Stimulated activated CD8-positive, alpha-beta memory T cell treated with anti-CD3 and anti-CD28 coated beads, Interleukin-7, amount 100 ng/mL, for 48 hours (primary cell): ENCODE data around the gene CADM1.

Experiments used
- DNase-seq, 2 donors: peaks; one replicate each; pipeline ENCODE4 v3.0.0-alpha.2; 2020; ENCODE audit warnings: low read depth in 1 of 2; ENCODE audit errors: extremely low read depth in 1 of 2

Gene CADM1

DNA sequence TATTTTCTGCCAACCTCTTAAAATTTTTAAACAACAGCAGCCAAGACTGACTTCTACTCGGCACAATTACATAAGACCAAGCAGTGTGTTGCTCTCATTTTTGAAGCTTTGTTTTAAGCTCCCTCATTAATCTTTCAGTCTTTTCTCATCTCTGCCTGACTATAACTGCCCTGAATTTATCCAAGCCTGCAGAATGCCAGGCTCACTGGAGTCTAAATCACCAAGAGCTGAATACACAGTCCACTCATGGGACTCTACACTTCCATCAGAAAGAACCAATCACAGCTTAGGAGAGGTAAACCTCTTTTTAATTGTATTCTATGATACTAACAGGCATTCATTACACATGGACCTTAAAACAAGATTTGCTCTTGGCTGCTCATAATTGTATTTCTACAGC, 178.7 kb downstream of the CADM1 start:
- DNase-seq, result no peak

DNA sequence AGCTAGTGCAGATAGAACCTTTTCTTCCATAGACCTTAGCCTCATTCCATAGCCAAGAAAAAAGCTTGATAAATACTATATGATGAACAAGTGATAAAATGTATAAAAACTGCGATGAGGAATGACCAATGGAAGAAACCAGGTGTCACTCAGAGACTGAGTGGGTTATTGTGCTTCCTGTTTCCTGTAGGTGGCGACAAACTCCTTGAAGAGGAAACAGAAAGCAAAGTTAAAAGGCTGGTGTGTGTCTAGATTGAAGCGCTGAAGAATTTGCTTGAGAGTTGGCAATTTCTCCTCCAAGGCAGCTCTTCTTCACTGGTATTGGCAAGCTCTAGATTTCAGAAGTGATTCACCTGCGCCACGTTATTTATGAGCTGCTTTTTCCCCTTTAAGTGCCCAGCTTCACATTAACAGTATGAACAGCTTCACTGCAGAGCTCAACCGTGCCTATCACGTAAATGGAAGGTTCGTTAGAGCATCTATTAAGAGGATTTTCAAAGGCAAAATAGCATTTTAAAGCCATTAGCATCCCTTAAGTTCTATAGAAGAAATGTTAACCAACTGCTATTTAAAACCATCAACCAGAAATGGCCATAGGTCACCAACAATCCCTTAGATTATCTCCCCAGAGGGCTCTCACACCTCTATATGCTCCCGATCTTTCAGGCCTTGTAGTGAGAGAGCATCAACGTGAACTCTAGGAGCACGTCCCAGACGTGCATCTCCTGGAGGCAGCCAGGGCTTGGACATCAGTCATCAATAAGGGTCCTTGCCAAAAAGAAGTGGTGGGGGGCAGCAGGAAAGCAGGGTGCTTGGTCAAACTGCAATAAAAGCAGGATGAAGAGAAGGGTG, 179.4 kb downstream of the CADM1 start:
- no peak for DNase-seq

DNA sequence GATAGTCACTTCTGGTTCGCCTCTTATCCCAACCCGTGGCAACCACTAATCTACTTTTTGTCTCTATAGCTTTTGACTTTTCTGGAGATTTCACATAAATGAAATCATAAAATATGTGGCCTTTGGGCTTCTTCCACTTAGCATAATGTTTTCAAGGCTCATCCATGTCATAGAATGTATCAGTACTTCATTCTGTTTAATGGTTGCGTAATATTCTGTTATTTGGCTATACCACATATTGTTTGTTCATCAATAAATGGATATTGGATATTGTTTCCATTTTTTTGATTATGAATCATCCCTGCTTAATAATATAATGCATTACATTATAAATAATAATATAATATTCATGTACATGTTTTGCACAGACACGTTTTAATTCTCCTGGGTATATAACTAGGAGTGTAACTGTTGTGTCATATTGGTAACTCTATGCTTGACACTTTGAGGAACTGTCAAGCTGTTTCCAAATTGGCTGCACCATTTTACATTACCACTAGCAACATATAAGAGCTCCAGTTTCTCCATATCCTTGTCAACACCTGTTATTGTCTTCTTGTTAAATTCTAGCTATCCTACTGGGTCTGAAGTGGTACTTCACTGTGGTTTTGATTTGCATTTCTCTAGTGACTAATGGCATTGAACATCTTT, 181.5 kb downstream of the CADM1 start:
- DNase-seq, result no peak

DNA sequence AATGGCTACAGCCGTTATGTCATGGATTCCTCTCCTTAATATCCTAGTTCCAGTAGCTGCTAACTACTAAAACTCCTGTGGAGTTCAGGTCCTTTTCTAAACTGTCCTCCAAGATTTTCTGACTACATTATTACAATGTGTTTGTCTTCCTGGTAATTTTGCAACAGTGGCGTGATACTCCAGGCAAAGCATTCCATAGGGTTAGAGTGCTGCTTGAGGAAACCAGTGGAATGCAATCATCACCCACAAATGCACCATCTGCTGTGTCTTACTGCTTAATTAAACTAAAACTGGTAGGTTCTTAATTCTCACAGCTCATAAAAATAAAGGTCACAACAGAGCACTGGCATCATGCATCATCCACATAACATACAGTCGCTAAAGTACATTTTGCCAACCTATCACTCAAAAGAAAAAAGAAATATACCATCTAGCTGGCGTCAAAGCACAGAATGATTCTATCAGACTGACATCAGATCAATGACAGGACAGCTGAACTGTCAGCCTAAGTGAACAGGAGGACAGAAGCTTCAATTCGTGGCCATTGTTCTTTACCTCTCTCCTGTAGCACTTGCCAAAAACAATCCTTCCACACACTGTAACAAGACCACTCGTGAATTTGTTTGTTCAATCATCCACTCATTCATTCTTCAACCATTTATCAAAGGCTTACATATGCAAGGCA, 182.5 kb downstream of the CADM1 start:
- no peak for DNase-seq

DNA sequence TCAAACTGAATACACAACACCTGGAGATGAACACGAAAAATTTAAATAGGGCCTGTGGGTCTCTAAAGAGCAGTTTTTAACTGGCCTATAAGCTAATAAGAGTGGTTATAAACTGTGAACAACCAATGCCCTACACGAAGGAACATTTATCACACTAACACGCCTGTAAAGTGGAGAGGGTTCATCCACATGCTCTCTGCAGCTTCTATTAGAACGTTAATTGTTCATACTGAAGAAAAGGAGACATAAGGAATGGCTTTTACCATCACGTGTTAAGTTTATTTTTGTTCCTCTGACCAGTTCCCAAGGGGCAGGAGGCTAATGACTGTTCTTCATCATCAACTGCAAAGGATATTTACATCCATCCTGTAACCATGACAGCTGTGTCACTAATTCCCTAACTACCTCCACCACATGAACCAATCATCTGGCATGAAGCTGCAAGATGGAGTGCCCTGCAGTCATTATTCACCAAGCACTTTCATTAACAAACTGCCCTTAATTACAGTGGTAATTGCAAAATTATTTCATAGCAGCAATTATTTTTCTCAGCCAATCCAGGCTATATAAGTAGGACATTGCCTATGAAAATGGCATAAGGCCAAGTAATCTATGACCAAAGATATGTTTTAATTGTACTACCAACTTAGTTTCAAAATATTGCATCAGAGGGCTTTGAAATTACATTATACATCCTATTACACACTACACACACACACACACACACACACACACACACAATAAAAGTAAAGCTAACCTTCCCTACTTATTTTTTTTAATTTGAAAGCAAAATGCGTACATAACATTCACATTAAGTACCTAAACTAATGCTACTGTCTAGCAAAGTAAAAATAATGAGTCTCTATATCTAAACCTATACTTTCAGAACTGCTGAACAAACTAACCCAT, 186.7 kb downstream of the CADM1 start:
- no peak for DNase-seq

DNA sequence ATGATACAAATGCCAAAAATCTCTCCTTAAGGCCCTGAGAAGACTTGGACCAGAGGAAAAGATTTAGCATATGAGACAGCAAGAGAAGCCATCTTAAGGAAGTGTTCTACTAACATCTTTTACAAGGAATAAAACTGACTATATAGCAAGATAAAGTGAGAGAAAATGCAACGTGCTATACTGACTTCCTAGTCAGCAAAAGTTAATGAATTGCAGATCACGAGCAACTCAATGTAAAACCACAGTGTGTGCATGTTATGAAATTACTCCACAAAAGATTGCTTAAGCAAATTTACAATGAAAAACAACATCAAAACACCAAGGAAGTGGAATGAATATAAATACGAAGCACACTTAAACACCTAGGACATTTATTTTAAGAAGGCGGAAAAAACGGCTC, 187.5 kb downstream of the CADM1 start:
- no peak for DNase-seq

DNA sequence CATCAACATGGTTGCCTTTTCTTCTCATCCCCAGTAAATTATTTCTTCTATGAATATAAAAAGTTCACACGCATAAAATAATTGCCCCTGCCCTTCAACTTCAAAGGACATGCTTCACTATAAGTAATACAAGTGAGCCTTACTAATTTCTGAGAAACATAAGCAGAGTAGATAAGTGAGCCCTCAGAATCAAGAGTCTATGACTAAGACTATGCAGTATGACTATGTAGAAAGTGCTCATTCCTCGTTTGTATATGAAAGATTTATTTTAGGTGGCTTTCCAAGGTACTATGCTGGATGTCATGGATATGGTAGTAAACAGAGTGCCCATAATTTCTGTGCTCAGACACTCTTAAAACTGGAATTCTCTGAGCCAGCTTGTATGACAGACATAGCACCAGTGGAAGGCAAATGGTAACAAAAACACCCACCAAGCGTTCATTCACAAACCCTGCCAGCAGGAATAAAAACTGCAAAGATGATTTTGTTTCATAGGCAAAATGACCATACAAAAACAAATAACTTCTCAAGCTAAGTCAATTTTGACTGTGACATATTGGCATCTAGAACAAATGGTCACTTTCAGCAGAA, 189.8 kb downstream of the CADM1 start:
- DNase-seq, result no peak

DNA sequence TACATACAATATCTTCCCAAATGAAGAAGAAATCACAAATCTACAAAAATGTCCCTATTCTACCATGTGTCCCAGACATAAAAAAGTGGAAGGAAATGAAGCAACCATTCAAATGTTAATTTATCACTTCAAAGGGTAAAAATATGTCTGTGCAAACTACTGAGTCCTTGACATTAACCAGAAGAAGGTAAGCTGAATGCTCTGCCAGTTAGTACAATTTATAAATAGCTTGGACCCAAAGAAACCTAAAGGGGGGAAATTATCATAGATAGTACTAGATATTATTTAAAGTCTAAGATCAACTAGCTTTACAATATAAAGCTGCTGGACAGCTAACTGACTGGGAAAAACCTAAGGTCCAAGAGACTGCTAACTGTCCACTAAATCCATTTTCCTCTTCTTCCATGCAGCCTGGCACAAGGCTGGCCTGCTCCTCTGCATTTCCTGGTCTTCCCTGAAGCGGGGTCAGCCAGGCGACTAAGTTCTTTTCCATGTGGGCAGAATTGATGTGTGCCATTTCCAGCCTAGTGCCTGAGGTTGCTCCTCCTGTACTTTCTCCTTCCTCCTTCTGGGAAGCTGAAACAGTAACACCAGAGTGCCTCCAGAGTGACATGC, 190.9 kb downstream of the CADM1 start:
- no peak for DNase-seq

DNA sequence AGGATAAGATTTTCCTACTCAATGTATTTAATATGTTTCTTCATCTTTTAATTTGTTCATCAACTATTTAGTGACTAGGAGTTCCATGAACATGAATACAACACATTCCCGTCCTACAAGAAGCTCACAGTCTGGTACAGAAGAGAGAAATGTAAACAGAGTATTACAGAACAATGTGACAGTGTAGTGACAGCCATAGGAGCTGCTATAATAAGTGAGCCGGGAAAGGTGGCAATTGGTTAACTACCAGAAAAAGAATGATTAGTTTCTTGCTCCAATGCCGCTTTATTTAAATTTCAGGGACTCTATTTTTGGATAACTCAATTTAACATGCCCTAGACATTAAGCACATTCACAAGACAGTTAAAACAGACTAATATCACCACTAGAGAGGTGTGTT, 192.3 kb downstream of the CADM1 start:
- no peak for DNase-seq

DNA sequence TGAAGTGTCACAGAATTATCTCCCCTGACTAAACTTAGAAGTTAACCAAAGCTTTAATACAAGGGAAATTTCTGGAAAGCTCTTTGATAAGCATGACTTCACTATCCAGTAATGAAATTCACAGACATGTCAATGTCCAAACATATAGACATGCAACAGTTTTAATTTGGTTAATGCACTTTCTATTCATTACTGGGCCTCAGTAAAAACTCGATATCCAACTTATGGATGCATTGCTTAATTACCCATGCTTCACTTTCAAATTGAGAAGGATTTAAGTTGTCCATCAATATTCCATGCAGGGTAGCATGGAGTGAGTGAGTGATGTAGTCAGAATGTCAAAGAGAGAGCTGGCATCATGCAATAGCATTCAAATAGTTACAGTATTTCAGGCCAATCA, 197.5 kb downstream of the CADM1 start:
- no peak for DNase-seq

DNA sequence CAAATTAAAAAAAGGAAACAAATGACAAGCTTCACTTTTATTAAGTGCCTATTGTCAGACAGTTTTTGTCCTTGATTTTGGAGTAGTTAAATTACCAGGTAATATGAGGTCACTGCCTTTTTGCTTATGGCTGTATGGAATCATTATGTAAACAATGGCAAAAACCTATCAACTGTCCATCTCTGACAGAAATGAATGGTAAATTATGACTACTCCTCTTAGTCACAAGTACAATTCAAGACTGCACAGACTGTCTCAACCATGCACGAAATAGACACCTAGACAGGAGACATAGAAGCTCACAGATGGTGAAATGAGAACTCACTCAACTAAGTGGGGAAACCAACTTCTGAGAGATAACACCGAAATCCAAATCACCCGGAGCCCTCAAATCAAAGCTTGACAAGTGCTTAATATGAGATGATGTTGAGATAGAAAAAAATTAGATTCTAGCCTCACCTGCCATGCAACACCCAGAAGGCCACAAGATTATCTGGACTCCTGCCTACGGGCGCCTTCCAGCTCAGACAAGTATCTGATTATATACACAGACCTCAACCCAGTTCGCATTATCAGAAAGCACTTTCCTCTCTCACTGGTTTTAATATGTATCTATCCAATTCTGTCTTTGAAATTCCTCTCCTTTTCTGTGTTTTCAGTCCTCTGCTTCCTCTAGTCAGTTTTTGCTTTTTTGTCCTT, 199.3 kb downstream of the CADM1 start:
- DNase-seq, result no peak

DNA sequence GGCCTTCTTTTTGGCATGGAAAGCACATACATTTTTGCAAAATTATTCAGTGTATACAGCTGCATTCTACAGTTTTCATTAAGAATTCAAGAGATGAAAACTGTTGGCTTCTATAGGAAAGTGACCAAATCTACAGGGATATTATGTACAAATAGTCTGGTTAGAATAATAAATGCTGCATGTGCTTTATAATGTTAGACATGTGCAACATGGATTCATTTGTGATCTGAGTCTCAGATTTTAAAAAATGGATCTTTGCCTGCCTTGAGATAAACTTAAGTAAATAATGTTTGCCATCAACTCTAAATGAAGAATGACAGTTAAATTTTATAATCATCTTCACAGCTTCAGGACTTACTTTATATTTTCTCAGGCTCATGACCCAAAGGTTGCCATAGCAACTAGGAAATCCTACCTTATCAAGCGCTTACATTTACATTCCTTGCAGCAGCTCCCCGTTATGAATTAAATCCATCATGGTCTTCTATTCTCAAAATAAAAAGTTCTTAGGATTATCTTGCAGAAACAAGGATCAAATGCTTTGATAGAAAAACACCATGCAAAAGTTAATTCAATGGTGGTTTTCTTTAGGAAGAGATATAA, 200.2 kb downstream of the CADM1 start:
- no peak for DNase-seq

DNA sequence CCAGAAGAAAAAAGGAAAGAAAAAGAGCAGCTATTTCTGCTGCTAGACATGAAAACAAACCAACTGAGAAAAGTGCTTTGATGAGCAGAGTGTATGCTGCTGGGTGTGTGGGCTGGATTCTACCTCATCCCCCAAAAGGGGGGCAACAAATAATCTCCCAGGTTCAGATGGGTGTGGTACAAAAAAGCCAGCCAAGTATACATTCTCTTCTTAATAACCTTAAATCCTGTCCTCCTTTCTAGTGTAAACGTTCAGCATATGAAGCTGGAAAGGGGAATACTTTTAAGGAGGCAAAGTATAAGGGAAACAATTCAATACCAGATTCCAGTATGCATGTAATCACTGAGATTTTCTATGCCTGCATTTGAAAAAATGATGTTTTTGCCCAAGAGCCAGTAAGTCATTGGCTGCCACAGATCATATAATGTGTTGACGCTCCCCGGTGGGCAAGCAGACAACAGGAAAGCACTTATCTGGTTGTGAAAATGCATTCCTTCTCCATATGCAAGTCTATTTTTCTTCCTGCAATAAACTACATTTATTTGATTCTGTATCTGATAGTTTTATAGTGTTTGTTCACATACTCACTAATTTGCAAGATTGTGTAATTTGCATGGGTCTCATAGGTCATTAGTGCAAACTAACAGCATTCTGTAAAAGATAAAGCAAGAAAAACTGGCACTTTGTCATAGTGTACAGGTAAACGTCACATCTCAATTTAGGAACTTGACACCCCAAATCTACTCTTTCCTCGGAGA, 201.1 kb downstream of the CADM1 start:
- no peak for DNase-seq

DNA sequence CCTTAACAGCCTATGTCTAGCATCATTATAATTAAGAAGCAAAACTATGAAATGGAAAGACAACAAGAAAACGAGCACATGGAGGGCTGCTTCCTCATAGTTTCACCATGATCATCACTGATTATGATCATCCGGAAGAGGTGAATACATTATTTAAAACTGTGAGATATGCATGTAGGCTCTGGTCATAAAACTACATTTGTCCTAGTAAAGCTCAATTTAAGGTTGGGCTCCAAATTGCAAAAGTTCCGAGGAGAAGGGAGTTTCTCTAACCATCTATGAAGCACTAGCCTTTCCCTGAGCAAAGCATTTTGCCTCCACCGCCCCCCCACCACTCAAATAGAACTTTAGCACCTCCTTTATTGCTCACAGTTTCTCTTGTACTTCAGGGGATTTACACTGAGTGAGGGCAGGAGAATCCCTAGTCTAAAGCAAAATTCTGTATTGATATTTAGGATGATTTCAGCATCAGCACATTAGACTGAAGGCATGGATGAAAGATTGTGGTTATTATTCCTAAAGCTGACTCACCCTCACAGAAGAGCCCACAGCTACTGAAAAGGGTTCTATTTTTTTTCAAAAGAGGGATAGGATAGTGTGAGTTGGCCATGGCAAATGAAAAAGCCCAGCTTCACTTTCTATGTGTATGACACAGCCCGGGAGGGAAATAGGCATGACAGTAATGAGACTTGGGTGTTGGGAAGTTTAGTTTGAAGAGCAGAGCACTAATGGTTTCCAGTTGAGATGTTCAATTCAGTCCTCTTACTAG, 203.4 kb downstream of the CADM1 start:
- no peak for DNase-seq

DNA sequence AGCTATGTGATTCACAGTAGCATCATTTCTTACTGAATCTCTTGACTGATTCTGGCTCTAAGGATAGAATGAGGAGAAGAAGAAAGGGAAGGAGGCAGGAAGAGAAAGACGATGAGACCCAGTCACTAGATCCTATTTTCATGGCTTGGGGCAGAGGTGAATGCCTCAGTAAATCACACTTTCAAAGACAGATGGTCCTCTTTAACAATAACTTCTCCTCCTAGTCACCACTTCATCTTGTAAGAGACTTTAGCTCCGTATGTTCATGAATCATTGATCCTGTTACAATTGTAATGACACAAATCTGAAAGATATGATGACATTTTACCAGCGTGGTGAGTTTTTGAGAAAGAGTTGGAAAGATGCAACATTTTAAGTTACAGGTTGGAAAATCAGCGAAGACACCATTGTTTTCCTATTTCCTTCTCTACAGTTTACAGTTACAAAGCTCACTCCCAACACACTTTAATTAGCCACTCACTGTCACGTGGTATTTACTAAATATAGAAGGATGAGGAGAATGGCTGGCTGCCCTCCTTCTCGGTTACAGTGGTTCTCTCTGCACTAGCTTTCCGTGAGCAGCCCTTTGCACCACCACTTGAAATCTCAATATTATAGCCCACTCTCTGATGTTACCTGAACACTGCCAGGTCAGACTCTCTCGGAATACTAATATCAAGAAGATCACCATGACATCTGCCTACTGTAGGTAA, 205.8 kb downstream of the CADM1 start:
- no peak for DNase-seq

DNA sequence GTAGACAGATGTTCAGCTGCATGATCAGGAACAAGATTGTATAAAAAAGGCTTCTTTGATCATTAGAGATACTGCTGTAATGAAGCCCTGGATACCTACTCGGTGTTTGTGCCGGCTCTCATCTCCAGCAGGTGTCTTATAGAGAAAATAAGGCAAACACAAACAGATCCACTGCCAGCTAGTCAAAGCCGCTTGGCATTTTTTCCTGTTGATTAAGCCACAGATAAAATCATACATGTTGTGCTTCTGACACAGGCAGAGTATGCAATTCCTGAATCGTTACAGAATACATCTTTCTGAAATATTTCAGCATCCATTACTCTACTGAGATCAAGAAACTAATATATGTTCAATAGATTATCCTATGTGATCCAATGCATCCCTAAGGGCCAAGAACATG, 206.9 kb downstream of the CADM1 start:
- DNase-seq, result no peak

DNA sequence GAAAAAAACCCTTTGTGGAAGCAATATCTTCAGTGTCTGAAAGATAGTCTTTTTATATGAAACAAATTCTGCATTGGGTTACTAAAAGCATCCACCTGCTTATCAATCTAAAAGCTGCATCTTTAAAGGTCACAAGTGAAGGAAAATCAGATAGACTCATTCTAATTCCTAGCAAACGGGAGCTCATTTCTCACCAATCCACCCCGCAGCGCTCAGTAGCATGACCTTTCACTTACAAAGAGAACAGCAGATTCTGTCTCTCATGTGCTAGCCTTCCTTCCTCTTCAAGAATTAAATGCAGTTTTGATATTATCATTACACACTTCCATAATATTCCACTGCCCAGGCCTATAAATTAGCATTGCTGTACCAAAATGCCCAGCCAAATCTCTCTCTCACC, 212.9 kb downstream of the CADM1 start:
- DNase-seq, result no peak
